HG03196 (cell line): ENCODE results near the gene SLC5A2.
"Not testable (repeated sequence)": the region's sequence is repeated elsewhere in the genome, so short reads cannot be mapped to it uniquely, and the experiment has no call there.

ENCODE experiments used
- ATAC-seq: cut with Tn5 transposase; IDR thresholded peaks from one replicate; pipeline ENCODE4 v1.9.1; 2021; ENCODE audit not compliant: unreplicated experiment

SLC5A2 gene

DNA sequence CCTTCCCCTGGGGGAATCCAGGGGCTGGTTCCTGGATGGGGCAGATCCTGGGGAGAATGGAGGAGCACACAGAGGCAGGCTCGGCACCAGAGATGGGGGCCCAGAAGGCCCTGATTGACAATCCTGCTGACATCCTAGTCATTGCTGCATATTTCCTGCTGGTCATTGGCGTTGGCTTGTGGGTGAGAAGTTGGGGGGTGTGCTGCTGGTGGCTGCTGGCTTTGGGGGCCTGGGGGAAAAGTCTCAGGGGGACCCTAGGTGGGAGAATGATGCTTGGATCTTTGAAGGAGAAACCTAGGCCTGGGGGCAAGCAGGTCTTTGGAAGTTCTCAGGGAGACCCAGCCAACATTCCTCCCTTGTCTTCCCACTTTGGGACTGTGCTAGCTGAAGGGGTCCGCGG lies at the start of gene SLC5A2:
Gene SLC5A2, plus strand, starts transcription at position 43 of the 400 bp plus-strand sequence. Its CDS starts 14 bp downstream, at position 57.
- no peak for ATAC-seq

DNA sequence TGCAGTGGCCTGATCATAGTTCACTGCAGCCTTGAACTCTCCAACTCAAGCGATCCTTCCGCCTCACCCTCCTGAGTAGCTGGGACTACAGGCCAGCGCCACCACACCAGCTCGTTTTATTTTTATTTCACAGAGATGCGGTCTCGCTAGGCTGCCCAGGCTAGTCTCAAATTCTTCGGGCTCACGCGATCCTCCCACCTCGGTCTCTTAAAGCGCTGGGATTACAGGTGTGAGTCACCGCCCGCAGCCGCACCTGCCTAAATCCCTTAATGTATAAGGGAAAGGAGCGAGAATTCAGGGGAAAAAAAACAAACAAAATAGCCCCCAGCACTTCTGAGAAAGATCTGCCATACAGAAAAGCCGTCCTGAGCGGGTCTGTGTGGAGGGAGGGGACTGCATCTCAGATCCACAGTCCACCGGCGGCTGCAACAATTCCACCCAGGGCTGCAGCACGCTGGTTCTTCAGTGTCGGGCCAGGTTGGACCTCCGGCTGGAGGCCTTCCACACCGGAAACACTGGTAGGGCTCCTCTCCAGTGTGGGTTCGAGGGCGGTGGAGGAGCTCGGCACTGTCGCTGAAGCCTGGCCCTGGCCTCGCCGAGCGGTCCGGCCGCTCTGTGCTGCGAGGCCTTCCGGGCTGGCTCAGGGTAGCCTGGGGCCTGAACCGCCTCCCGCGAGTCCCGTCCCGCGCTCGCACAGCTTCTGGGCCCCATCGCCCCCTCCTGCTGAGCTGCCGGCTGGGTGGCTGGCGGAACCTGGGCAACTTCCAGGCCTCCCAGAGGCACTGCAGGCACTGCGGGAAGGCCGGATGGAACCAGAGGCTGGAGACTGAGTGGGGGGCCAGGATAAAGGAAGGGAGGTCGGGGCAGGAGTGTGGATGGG lies 47.3 kb upstream of the SLC5A2 start:
- ATAC-seq = no peak

DNA sequence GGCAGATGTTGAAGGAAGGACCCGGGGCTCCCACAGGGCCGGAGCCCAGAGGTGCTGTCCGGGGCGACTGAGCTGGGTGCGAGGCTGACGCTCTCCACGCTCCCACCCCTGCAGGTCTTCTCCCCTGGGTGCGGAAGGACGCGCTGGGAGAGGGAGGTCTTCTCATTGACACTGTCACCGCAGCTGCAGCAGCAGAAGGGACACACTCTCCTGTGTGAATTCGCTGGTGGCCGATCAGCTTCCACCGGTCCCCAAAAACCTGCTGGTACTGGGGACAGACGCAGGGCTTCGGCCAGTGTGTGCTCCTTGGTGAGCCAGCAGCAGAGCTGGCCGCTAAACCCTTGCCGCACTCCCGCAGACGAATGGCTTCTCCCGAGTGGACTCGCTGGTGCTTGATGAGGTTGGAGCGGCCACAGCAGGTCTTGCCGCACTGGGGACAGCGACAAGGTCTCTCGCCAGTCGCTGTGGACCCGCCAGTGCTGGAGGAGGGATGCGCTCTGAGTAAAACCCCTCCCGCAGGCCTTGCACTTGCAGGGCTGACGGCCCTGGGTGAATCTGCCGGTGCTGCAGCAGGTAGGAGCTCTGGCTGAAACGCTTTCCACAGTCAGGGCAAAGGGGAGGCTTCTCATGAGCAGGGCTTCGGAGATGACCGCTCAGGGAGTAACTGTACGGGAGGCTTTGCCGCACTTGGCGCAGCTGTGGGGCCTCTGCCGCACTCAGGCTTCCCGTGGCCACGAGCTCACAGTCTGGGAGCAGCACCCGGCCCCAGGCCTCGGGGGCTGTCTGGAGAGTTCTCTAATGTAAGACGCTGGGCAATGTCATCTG lies 46.5 kb upstream of the SLC5A2 start:
- ATAC-seq = no peak

DNA sequence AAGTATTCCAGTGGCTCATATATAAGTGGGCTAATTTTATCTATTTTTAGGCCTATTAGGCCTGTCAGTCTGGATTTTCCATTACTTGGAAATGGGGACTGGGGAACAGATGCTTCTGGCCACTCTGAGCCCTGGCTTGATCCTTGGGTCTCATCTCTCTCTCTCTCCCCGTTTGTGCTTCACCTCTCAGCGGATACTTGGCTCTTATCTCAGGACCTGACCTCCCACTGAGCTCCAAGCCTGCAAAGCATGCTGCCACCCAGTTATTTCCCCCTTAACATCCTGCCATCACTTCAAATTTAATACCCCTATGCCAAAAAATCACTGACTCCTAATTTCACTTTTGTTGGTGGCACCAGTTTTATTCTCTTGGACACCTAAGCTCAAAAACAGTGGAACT lies 44.5 kb upstream of the SLC5A2 start:
- no peak for ATAC-seq

DNA sequence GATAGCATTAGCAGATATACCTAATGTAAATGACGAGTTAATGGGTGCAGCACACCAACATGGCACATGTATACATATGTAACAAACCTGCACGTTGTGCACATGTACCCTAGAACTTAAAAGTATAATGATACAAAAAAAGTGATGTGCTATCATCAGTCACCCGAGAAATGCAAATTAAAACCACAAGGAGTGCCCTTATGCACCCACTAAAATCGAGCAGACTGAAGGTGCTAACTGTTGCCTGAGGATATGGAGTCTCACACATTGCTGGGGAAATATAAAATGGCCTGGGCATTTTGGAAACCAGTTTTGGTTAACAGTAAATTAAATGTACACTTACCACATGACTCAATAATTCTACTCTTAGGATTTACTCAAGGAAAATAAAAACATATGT lies 43.9 kb upstream of the SLC5A2 start:
- ATAC-seq = not testable (repeated sequence)

DNA sequence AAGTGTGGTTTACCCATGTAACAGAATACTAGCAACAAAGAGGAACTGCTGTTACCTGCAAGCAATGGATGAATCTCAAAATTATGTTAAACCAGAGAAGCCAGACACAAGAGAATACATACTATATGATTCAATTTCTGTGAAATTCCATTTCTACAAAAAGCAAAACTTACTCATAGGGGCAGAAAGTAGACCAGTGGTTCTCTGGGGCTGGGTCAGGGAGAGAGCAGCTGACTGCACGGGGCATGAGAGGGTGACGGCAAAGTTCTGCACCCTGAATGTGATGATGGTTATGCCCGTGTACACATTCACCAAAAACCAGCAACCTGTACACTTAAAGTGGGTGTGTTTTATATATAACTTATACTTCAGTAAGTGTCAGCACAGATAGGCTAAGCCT lies 43.4 kb upstream of the SLC5A2 start:
- no peak for ATAC-seq

DNA sequence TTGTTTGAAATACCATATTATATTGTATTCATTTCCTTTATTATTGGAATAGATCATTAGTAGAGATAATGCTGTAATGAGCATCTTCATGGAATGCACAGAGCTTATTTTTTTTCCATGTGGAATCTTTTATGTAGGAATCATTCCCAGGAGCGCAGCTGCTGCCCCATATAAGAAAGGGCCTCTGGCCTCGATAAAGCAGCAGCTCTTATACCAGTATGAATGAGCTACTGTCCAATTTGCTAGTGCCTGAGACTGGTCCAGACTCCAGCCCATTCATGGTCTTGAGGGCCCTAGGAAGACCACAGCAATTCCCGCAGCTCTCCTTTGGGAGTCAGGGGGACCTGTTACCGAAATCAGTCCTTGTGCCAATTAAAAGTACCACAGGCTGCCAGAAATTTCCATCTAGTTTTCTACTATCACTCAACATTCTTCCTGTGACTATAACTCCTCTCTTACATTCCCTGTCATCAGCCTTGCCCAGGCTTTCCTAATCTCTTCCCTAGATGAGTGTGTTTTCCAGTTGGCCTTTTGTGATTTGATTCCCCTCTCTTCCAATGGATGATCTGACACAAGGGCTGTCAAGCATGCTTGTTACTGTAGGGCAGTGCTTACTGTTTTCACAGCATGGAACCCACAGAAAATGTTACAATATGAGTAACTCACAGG lies 42.3 kb upstream of the SLC5A2 start:
- ATAC-seq = no peak

DNA sequence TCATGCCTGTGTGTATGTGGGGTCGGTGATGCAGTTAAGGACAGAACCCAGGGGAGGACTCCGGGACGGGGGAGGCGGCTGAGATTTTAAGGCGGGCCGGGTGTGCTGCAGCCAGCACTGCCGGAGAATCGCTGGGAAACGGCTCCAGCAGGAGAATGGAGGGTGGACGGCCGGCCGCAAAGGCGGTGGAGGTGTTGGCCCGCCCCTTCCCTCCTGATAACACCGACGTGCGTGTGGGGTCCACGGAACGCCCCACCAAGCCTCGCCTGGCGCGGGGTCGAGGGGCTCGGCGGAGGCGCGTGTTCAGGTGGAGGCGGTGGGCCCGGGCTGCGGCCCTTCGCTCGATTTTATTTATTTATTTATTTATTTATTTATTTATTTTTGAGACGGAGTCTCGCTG lies 41.0 kb upstream of the SLC5A2 start:
- ATAC-seq = no peak

DNA sequence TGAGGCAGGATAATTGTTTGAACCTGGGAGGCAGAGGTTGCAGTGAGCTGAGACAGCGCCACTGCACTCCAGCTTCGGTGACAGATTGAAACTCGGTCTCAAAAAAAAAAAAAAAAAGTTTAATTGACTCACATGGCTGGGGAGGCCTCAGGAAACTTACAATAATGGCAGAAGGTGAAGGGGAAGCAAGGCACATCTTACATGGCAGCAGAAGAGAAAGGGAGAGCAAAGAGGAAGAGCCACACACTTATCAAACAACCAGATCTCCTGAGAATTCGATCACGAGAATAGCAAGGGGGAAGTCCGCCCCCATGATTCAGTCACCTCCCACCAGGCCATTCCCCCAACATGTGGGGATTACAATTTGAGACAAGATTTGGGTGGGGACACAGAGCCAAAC lies 37.0 kb upstream of the SLC5A2 start:
- ATAC-seq = not testable (repeated sequence)

DNA sequence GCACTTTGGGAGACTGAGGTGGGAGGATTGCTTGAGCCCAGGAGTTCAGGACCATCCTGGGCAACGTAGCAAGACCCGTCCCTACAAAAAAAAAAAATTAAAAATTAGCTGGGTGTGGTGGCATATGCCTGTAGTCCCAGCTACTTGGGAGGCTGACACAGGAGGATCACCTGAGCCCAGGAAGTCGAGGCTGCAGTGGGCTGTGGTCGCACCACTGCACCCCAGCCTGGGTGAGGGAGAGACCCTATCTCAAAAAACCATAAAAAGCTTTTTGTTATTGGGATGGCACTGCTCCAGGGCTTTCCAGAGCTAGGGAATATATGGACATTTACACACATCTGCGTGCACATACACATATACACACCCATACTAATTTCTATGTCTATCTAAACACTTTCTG lies 31.7 kb upstream of the SLC5A2 start:
- ATAC-seq = no peak

DNA sequence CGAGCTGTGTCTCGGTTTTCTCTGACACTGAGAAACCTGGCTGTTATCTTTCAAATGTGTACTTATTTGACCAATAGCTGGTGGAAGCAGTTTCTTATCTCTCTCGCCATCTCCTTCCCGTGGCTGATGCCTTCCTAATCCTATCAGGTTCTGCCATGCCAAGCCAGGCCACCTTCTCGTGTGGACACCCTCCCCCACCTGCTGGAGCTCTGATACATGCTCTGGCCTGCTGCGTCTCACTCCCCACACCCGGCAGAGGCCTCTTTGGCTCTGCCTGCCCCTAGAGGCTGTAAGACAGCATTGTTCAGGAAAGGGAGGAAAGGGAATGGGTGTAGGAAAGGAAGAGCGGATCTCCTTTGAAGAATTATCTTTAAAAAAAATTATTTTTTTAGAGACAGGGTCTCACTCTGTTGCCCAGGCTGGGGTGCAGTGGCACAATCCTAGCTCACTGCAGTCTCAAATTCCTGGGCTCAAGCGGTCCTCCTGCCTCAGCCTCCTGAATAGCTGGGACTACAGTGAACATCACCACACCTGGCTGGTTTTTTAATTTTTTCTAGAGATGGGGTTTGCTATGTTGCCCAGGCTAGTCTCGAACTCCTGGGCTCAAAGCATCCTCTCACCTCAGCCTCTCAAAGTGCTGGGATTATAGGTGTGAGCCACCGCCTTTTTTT lies 31.1 kb upstream of the SLC5A2 start:
- ATAC-seq = no peak

DNA sequence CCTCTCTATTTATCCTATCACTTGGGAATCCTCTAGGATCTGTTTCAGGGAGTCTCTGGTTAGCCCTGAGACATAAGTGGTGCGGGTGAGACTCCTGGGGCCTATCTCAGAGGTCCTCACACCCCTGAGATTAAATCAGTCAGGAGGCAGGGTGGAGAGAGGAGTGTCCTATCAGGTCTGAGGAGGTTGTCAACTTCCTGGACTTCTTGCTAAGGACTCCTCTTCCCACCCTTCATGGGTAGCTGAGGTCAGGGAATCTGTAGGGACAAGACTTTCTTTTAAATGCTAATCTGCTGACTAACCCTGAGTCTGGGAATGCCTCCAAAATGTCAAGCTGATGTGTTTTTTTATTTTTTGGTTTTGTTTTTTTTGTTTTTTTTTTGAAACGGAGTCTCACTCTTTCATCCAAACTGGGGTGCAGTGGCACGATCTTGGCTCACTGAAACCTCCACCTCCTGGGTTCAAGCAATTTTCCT lies 30.3 kb upstream of the SLC5A2 start:
- no peak for ATAC-seq

DNA sequence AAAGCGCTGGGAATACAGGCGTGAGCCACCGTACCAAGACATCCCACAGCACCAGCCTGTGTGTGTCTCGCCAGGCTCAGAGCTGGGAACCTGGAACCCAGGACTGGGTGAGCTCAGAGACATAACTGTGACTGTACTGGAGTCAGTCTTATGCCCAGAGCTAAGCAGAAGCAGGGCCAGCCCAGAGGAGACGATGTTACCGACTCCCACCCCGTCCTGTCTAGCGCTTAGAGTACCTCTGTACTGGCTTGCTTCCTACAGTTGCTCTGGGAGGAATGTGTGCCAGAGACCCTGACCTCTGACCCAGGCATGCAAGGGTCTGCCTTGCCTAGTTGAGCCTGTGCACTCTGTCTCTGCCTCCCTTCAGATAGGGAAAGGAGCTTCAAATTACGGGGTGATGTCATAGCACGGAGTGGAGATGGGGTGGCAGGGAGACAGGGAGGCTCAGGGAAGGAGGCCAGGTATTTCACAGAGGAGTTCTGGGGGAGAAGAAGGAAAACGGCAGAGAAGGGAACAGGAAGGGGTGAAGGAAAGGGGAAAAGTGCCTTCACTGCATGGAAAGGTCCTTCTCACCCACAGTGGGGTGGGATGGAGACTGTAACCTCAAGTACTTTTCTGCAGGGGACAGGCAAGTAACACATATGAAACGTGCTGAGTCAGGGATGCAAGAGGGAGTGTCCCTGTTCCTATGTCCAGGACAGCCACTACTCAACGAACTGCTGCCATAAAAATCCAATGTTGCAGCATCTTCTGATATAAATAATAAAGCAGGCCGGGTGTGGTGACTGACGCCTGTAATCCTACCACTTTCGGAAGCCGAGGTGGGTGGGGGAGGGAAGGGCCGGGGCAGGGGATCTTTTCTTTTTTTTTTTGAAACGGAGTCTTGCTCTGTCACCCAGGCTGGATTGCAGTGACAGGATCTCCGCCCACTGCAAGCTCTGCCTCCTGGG lies 29.4 kb upstream of the SLC5A2 start:
- no peak for ATAC-seq

DNA sequence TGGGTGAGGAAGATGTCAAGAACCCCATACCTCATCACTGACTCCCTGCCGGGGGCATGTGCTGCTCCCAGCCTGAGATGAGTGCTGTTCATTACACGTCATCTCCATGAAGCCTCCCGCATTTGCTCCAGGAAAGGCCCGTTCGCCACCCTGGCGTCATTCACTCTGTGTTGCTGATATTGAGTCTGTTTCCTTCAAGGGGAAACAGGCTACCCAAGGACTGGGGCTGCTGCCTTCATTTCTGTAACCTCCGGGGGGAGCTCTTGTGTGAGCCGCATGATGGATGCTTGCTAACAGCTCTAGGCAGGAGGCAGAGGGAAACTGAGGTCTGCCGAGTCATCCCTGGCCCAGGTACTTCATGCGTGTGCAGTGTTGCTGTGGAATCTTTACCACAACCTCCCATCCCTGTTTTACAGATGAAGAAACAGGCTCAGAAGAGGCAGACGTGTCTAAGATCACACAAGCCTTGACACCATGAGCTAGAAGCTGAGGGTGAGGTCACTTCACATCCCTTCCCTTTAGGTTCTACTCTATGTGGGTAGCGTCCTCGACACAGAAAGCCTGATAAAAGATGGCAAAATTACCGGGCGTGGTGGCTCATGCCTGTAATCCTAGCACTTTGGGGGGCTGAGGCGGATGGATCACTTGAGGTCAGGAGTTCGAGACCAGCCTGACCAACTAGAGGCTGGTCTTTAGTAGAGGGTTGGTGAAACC lies 27.2 kb upstream of the SLC5A2 start:
- no peak for ATAC-seq

DNA sequence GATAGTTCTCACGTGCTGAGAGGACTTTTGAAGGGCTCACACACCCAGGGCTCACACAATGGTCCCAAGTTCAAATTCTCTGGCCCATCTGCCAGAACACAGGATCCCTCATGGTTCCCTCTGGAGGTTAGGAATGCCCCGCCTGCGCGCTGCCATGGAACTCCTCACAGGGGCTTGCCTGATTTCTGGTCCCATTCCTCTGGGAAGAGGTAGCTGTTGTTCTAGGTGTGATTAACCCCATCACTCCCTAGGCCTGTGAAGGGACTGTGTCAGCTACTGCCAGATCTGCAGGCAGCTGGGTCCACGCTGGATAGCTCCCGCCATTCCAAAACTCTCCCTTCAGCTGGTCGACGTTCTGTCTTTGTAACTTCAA lies 25.9 kb upstream of the SLC5A2 start:
- ATAC-seq = no peak

DNA sequence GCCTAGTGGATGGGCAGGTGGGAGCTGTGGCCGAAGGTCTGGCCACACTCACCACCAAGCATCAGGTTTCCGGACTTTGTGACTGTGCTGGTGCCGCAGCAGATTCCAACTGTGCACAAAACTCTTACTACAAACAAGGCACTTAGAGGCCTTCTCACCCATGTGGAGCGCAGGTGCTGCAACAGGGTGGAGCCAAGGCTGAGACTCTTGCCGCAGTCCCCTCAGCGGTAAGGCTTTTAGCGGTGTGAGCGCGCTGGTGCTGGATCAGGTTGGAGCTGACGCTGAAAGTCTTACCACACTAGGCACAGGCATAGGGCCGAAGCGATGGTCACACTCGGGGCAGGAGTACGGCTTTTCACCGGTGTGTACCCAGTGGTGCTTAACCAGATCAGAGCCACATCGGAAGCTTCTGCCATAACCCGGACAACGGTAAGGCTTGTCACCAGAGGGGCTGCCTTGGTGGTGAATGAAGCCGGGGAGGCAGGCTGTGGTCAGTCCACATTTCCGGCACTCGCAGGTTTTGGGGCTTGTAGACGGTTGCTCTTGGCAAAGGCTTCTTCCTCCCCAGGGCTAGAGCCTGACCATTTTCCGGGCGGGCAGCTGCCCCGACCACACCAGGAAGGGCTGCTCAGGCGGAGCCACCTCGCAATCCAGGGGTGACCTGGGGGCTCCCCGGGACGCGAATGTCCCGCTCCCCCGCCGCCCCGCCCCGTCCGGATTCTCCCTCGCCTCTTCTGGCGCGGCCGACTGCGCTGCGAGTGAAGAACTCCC lies 24.7 kb upstream of the SLC5A2 start:
- ATAC-seq = peak; percentile 13

DNA sequence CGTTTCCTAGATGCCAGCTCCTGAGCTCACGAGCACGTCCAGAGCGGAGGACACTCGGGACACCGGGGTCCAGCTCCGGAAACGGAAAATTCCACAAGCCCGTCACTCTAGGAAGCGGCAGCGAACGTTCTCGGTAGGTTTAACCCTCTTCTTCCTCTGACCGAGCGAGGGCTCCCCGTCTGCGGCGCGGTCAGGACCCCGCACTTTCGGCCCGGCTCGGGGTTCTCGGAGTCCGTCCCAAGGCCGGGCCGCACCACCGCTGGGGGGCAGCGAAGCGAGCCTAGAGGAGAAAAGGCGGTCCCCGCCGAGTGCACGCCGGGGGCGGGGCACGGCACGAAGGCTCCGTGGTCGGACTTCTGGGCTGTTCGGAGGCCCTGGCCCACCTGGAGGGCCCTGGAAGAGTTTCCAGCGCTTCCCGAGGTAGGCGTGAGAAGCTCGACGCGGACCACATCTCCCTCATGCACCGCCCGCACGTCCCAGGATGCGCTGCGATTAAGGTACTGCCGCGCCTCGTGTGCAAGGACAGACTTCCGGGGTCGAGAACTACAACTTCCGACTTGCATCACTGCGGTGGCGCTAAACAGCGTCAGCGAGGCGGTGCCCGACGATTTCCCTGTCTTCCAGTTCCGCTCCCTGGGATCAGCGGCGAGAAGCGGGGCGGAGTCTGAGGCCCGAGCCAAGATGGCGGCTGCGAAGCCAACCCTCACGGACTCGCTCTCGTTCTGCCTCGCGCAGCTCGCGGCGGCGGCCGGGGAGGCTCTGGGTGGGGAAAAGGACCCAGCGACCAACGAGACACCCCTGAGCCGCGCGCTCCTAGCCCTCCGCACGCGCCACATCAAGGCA lies 23.9 kb upstream of the SLC5A2 start, which contains the start of gene ARMC5:
Gene ARMC5, plus strand, starts transcription at position 658 of the 843 bp plus-strand sequence. Its CDS starts 24 bp downstream, at position 682.
- peak; percentile 75 for ATAC-seq
